Neural progenitor cell (in vitro differentiated cells): ENCODE measurements around the gene CRYBG3.

ENCODE experiments used
- CTCF ChIP-seq: fragments of 200-600 bp; sonication (generic); IDR thresholded peaks from 2 replicates; pipeline ENCODE4 v1.5.1; 2017; ENCODE audit warnings: antibody characterized with exemption, mild to moderate bottlenecking
- EZH2 ChIP-seq: fragments of 200-600 bp; sonication (generic); IDR thresholded peaks from 2 replicates; pipeline ENCODE4 v1.6.1; 2017; ENCODE audit warnings: antibody characterized with exemption, mild to moderate bottlenecking, moderate library complexity
- EZH2phosphoT487 ChIP-seq: fragments of 200-600 bp; sonication (generic); IDR thresholded peaks from 2 replicates; pipeline ENCODE4 v1.6.1; 2017; ENCODE audit warnings: antibody characterized with exemption

GRCh38 chr3:97825101-97825500 lies 3.3 kb downstream of the CRYBG3 start:
- no peak for TF ChIP-seq CTCF
- TF ChIP-seq EZH2 = no peak
- no peak for TF ChIP-seq EZH2phosphoT487
